GM12878 (cell line): ENCODE data around the gene FAM222A. TPM values are rescaled to one million over a fixed set of nuclear protein-coding genes. Genes with fewer than 3 reads are reported as not detected.

Source experiments
- ATF3 ChIP-seq: IDR thresholded peaks from 2 replicates; pipeline ENCODE4 v1.6.1; 2011; ENCODE audit warnings: low read depth, mild to moderate bottlenecking, low read length, moderate library complexity, borderline replicate concordance; ENCODE audit errors: extremely low read depth
- ATF7 ChIP-seq: fragments of 450-650 bp; IDR thresholded peaks from 2 replicates; pipeline ENCODE4 v1.6.1; 2016; ENCODE audit warnings: low read depth, mild to moderate bottlenecking
- EED ChIP-seq: sonication (generic); IDR thresholded peaks from 2 replicates; pipeline ENCODE4 v1.6.1; 2016; ENCODE audit warnings: antibody characterized with exemption, low read depth
- JUNB ChIP-seq: IDR thresholded peaks from 2 replicates; pipeline ENCODE4 v1.6.1; 2016; ENCODE audit warnings: antibody characterized with exemption, mild to moderate bottlenecking
- MEF2A ChIP-seq: IDR thresholded peaks from 2 replicates; pipeline ENCODE4 v1.6.1; 2011; ENCODE audit warnings: low read depth, mild to moderate bottlenecking, low read length, moderate library complexity; ENCODE audit not compliant: insufficient read depth
- NKRF ChIP-seq: fragments of 450-650 bp; conservative IDR thresholded peaks from 2 replicates; pipeline ENCODE4 v1.6.1; 2017; ENCODE audit warnings: mild to moderate bottlenecking, moderate library complexity
- POLR2A ChIP-seq: IDR thresholded peaks from 2 replicates; pipeline ENCODE4 v1.6.1; 2011; ENCODE audit warnings: low read depth, mild to moderate bottlenecking, low read length
- TAF1 ChIP-seq: IDR thresholded peaks from 2 replicates; pipeline ENCODE4 v1.6.1; 2011; ENCODE audit warnings: mild to moderate bottlenecking, low read depth, low read length, borderline replicate concordance
- ZBTB40 ChIP-seq: fragments of 450-650 bp; IDR thresholded peaks from 2 replicates; pipeline ENCODE4 v1.6.1; 2016; ENCODE audit warnings: mild to moderate bottlenecking, moderate library complexity, borderline replicate concordance
- ZNF207 ChIP-seq: fragments of 450-650 bp; IDR thresholded peaks from 2 replicates; pipeline ENCODE4 v1.6.1; 2014; ENCODE audit warnings: antibody characterized with exemption, mild to moderate bottlenecking, borderline replicate concordance
- polyA plus RNA-seq, 11 experiments: library from polyadenylated mRNA; depleted of rRNA in 4 of 11; unstranded in 6 of 11; stranded (reverse) in 5 of 11; fragments of >200 nt; fragmentation: Nextera tagmentation in 4 of 11; fragmentation: Illumina TruSeq in 1 of 11; extraction: Ambion mirVana in 4 of 11; extraction: Trizol in 1 of 11; gene quantifications; 1 replicate in 1 of 11; 2 replicates in 10 of 11; pipeline versions ENCODE4 v1.2.1 to v1.2.3, GENCODE V29; 2011 to 2016; ENCODE audit warnings: inconsistent platforms in 2 of 11, missing spikeins in 2 of 11, low read depth in 1 of 11
- total RNA-seq, 4 experiments: library from RNA; depleted of rRNA in 3 of 4; stranded (reverse); fragments of >200 nt in 3 of 4; fragmentation: Illumina TruSeq in 1 of 4; extraction: Trizol in 1 of 4; gene quantifications; 2 replicates each; pipeline versions ENCODE4 v1.2.1 to v1.2.3, GENCODE V29; 2013 to 2021
- TF ChIP-seq, protein P1 (sequence below): fragments of 450-650 bp; formaldehyde crosslinking; IDR thresholded peaks from 2 replicates; pipeline ENCODE4 v1.4.0; 2022; ENCODE audit warnings: mild to moderate bottlenecking, moderate library complexity

FAM222A gene
- total and polyA plus RNA-seq, 10 of the 15 experiments (the other 5 are each of a cell fraction or from before 2014, with no cell fraction given) = 0.04 to 0.49 (median 0.14) TPM; not detected in 3

DNA sequence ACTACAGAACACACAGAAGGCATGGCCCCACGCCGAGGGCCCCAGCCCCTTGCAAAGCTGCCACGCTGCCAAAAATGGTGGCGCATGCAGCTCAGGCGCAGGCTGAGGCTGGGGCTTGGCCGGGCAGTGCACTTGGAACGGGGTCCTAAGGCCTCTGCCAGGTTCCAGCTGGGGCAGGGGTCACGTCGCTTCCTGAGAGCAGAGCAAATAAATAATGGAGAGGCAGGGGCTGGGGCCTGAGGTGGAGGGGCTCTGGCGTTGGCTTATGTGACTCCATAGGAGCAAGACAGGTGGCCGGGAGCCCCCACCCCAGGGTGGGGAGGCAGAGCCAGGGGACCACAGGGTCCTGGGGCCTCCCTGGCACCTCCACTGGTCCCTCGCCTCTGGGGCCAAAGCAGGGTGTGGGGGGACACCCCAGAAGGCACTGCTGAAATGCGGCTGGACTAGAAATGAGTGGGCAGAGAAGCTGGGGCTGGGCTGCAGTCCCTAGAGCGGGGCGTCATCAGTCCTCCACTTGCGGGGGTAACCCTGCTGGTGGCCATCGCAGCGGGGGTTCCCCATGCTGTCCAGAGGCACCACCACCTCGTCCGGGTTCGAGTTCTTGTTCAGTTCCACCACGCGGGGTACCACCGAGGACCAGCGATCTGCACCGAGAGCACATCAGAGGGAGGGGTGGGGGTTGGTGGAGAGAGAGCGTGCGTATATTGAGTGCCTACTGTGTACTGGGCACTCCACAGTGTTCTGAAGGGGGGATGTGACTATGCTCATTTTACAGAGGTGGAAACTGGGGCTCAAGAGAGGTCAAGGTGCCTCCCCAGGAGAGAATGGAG lies 69.7 kb downstream of the FAM222A start (continued):
- TF ChIP-seq MEF2A = no peak
- no peak for TF ChIP-seq POLR2A
- TF ChIP-seq EED = no peak
- no peak for TF ChIP-seq ATF3
- no peak for TF ChIP-seq TAF1
- no peak for TF ChIP-seq NKRF
- no peak for TF ChIP-seq ZNF207
- no peak for TF ChIP-seq ZBTB40
- TF ChIP-seq ATF7 = no peak
- no peak for TF ChIP-seq JUNB
- TF ChIP-seq, protein P1, sequence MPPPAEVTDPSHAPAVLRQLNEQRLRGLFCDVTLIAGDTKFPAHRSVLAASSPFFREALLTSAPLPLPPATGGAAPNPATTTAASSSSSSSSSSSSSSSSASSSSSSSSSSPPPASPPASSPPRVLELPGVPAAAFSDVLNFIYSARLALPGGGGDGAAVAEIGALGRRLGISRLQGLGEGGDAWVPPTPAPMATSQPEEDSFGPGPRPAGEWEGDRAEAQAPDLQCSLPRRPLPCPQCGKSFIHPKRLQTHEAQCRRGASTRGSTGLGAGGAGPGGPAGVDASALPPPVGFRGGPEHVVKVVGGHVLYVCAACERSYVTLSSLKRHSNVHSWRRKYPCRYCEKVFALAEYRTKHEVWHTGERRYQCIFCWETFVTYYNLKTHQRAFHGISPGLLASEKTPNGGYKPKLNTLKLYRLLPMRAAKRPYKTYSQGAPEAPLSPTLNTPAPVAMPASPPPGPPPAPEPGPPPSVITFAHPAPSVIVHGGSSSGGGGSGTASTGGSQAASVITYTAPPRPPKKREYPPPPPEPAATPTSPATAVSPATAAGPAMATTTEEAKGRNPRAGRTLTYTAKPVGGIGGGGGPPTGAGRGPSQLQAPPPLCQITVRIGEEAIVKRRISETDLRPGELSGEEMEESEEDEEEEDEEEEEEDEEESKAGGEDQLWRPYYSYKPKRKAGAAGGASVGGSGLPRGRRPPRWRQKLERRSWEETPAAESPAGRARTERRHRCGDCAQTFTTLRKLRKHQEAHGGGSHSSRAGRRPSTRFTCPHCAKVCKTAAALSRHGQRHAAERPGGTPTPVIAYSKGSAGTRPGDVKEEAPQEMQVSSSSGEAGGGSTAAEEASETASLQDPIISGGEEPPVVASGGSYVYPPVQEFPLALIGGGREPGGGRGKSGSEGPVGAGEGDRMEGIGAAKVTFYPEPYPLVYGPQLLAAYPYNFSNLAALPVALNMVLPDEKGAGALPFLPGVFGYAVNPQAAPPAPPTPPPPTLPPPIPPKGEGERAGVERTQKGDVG = no peak
